H1 (cell line): ENCODE measurements around the gene WDFY3. TPM values are rescaled to one million over a fixed set of nuclear protein-coding genes. Genes with fewer than 3 reads are reported as not detected.

Source experiments
- CBX8 ChIP-seq: fragments of 300-800, 300-1000 bp; sonication (generic); IDR thresholded peaks from 2 replicates; pipeline ENCODE4 v1.7.1; 2016; ENCODE audit warnings: low read depth, low read length, borderline replicate concordance
- CHD7 ChIP-seq: fragments of 300-600 bp; sonication (generic); IDR thresholded peaks from 2 replicates; pipeline ENCODE4 v1.7.1; 2012; ENCODE audit warnings: low read length, moderate library complexity, mild to moderate bottlenecking, inconsistent platforms; ENCODE audit not compliant: insufficient replicate concordance
- E2F6 ChIP-seq: IDR thresholded peaks from 2 replicates; pipeline ENCODE4 v1.6.1; 2012; ENCODE audit warnings: inconsistent platforms
- EGR1 ChIP-seq: IDR thresholded peaks from 2 replicates; pipeline ENCODE4 v1.6.1; 2011; ENCODE audit warnings: low read depth, low read length, borderline replicate concordance
- HDAC2 ChIP-seq, 2 experiments: fragments of 300-600 bp in 1 of 2; sonication (generic) in 1 of 2; IDR thresholded peaks; 2 replicates each; pipeline ENCODE4 v1.6.1; 2011 to 2012; ENCODE audit warnings: low read depth in 2 of 2, low read length in 2 of 2, mild to moderate bottlenecking in 2 of 2, moderate library complexity in 2 of 2, borderline replicate concordance in 1 of 2, inconsistent platforms in 1 of 2
- KDM4A ChIP-seq: IDR thresholded peaks from one replicate; pipeline ENCODE4 v1.7.1; 2012; ENCODE audit warnings: low read depth, mild to moderate bottlenecking, moderate library complexity, low read length, inconsistent platforms; ENCODE audit not compliant: severe bottlenecking
- SUZ12 ChIP-seq: fragments of 200-600 bp; sonication (generic); IDR thresholded peaks from 2 replicates; pipeline ENCODE4 v1.6.1; 2012; ENCODE audit warnings: mild to moderate bottlenecking, inconsistent platforms, low read length, moderate library complexity, mixed read lengths
- TCF12 ChIP-seq: IDR thresholded peaks from 2 replicates; pipeline ENCODE4 v1.6.1; 2011; ENCODE audit warnings: low read depth, mild to moderate bottlenecking, low read length
- USF2 ChIP-seq: IDR thresholded peaks from 2 replicates; pipeline ENCODE4 v1.6.1; 2011; ENCODE audit warnings: low read length, improper control_type of control experiment
- polyA plus RNA-seq, 7 experiments: library from polyadenylated mRNA; depleted of rRNA in 3 of 7; stranded (reverse) in 5 of 7; unstranded in 2 of 7; fragments of >200 nt in 5 of 7; fragments of 200-250 nt in 2 of 7; gene quantifications; 1 replicate in 5 of 7; 2 replicates in 1 of 7; 4 replicates in 1 of 7; pipeline versions ENCODE4 v1.2.1 to v1.2.3, GENCODE V29; 2011 to 2013; ENCODE audit warnings: missing spikeins in 2 of 7, mixed read lengths in 2 of 7
- total RNA-seq: library from RNA; stranded (reverse); fragmentation: NEBNext Ultra II Directional; extraction: Animal tissue kit (Norgen Biotek cat#: 25700); gene quantifications from 2 replicates; pipeline ENCODE4 v1.2.1, GENCODE V29; 2021

Gene WDFY3
- total and polyA plus RNA-seq, 2 of the 8 experiments (the other 6 are each of a cell fraction or from before 2014, with no cell fraction given), result 25.6 to 62.4 TPM

GRCh38 chr4:84856468-84857049 is 109.9 kb downstream of the WDFY3 start (continued):
- TF ChIP-seq CHD7 (no peak), KDM4A (no peak), CBX8 (no peak), SUZ12 (no peak), TCF12 (no peak), HDAC2 (IDR thresholded peaks at IDR 0.05; ENCODE audit: borderline replicate concordance in 1 of 2, low read depth in 2 of 2, low read length in 2 of 2) (no peak), E2F6 (no peak), USF2 (no peak), EGR1 (no peak)
